NCI-H1436 treated with DMSO at 0.1 percent for 48 hours (cell line): ENCODE data around the gene WNT10A.
"Not testable (repeated sequence)": the region's sequence is repeated elsewhere in the genome, so short reads cannot be mapped to it uniquely, and the experiment has no call there.

Experiments
- DNase-seq: peaks from one replicate; lab custom pipeline; 2025; lab: John Stamatoyannopoulos, UW

WNT10A gene

GRCh38 chr2:218880102-218880858, at the start of gene WNT10A:
Gene WNT10A (plus strand): TSS chr2:218880852. CDS start chr2:218880996, 144 bp downstream.
- DNase-seq = no peak

GRCh38 chr2:218831378-218831990, 49.2 kb upstream of the WNT10A start, which contains the start of gene PRKAG3:
Gene PRKAG3 (minus strand): TSS chr2:218831803.
- no peak for DNase-seq

- no peak for DNase-seq
Measured at GRCh38 chr2:218832081-218832480, 48.6 kb upstream of the WNT10A start.

GRCh38 chr2:218832520-218832919, 48.1 kb upstream of the WNT10A start:
- no peak for DNase-seq

GRCh38 chr2:218833023-218833609, 47.5 kb upstream of the WNT10A start:
- DNase-seq = no peak

- no peak for DNase-seq
Measured at GRCh38 chr2:218834685-218835084, 46.0 kb upstream of the WNT10A start.

- DNase-seq = no peak
Measured at GRCh38 chr2:218837495-218837894, 43.2 kb upstream of the WNT10A start.

- no peak for DNase-seq
Measured at GRCh38 chr2:218839430-218839829, 41.2 kb upstream of the WNT10A start.

GRCh38 chr2:218839888-218840287, 40.8 kb upstream of the WNT10A start:
- no peak for DNase-seq

GRCh38 chr2:218844334-218844733, 36.3 kb upstream of the WNT10A start:
- not testable (repeated sequence) for DNase-seq

GRCh38 chr2:218846963-218847362, 33.7 kb upstream of the WNT10A start:
- not testable (repeated sequence) for DNase-seq

GRCh38 chr2:218849721-218850120, 30.9 kb upstream of the WNT10A start:
- no peak for DNase-seq

- no peak for DNase-seq
Measured at GRCh38 chr2:218850796-218851195, 29.9 kb upstream of the WNT10A start.

GRCh38 chr2:218851286-218851685, 29.4 kb upstream of the WNT10A start:
- no peak for DNase-seq

GRCh38 chr2:218852911-218853667, 27.6 kb upstream of the WNT10A start:
- no peak for DNase-seq

- no peak for DNase-seq
Measured at GRCh38 chr2:218853766-218854165, 26.9 kb upstream of the WNT10A start.

- DNase-seq = no peak
Measured at GRCh38 chr2:218854860-218855259, 25.8 kb upstream of the WNT10A start.

GRCh38 chr2:218855305-218856166, 25.1 kb upstream of the WNT10A start:
- DNase-seq = no peak

- DNase-seq = no peak
Measured at GRCh38 chr2:218856167-218856895, 24.3 kb upstream of the WNT10A start.

GRCh38 chr2:218856896-218857243, 23.8 kb upstream of the WNT10A start:
- no peak for DNase-seq
